Uterus (tissue), 4 donors: ENCODE results near the gene DCST1. TPM values are rescaled to one million over a fixed set of nuclear protein-coding genes. Genes with fewer than 3 reads are reported as not detected.

Experiments
- DNase-seq, 2 donors: peaks; one replicate each; pipeline ENCODE4 v3.0.0-alpha.2; 2019 to 2020
- H3K27ac ChIP-seq, 2 donors: fragments of 200-600 bp; sonication (generic); 1 replicate in 1 of 2; 2 replicates in 1 of 2; pipeline ENCODE4 v1.5.1; 2016 to 2018
- H3K27me3 ChIP-seq, 2 donors: fragments of 200-600 bp; sonication (generic); one replicate each; pipeline ENCODE4 v1.5.1; 2018 to 2019; ENCODE audit warnings: control low read depth in 1 of 2
- H3K36me3 ChIP-seq, 2 donors: fragments of 200-600 bp; sonication (generic); one replicate each; pipeline ENCODE4 v1.5.1; 2019; ENCODE audit warnings: control low read depth in 1 of 2
- H3K4me1 ChIP-seq, 2 donors: fragments of 200-600 bp; sonication (generic); one replicate each; pipeline ENCODE4 v1.5.1; 2018 to 2019; ENCODE audit warnings: control low read depth in 1 of 2
- H3K4me3 ChIP-seq, 2 donors: fragments of 200-600 bp; sonication (generic); 1 replicate in 1 of 2; 2 replicates in 1 of 2; pipeline ENCODE4 v1.5.1; 2018 to 2019; ENCODE audit warnings: mild to moderate bottlenecking in 1 of 2
- H3K9me3 ChIP-seq, 2 donors: fragments of 200-600 bp; sonication (generic); one replicate each; pipeline ENCODE4 v1.5.1; 2019; ENCODE audit warnings: control low read depth in 1 of 2
- CTCF ChIP-seq, 4 experiments: fragments of 200-600 bp in 2 of 4; fragments of 450-650 bp in 2 of 4; sonication (generic) in 2 of 4; IDR thresholded peaks; one replicate each; pipeline ENCODE4 v1.5.1; 2016 to 2019; ENCODE audit warnings: antibody characterized with exemption in 4 of 4, mild to moderate bottlenecking in 2 of 4, moderate library complexity in 1 of 4
- POLR2A ChIP-seq, 2 donors: fragments of 450-650 bp; IDR thresholded peaks; one replicate each; pipeline ENCODE4 v1.6.1; 2016; ENCODE audit warnings: antibody characterized with exemption in 2 of 2, mild to moderate bottlenecking in 1 of 2, moderate library complexity in 1 of 2
- intact Hi-C: fragments of 100-400 bp; cut with DNase I; formaldehyde crosslinking; loops from one replicate; pipeline ENCODE4 v1.15.1; 2023; ENCODE audit warnings: low total_unique reads
- total RNA-seq, 4 donors: library from RNA; depleted of rRNA in 3 of 4; stranded (reverse); fragments of >200 nt in 3 of 4; gene quantifications; one replicate each; pipeline versions ENCODE4 v1.1.0 to v1.2.4, GENCODE V29; 2014 to 2023
- donor health status: DM: yes; HTN: yes; CAD: no.

Gene DCST1
- total RNA-seq, 4 donors from 2014 or later, result 1.1 to 3.5 TPM; not detected in 2

GRCh38 chr1:155004352-155005075 lies 29.1 kb upstream of the DCST1 start:
- peaks cover 0 to 19% of the 10 kb centered on the region in 2 donors for H3K4me1 ChIP-seq
- peak overlapping the region; percentile 56 to 97 for H3K4me3 ChIP-seq
- peak overlapping the region; percentile 93 to 99 for H3K27ac ChIP-seq
- H3K27me3 ChIP-seq, result no peaks in the 10 kb centered on the region
- H3K9me3 ChIP-seq, result no peaks in the 10 kb centered on the region
- TF ChIP-seq POLR2A (IDR thresholded peaks at IDR 0.05) (no peak), CTCF (IDR thresholded peaks at IDR 0.05) (no peak)
- intact Hi-C loops, result no loop called here
- DNase-seq, result no peak
- no peaks in the 10 kb centered on the region for H3K36me3 ChIP-seq

GRCh38 chr1:155005076-155006011 lies 28.3 kb upstream of the DCST1 start:
- TF ChIP-seq CTCF (IDR thresholded peaks at IDR 0.05) (no peak), POLR2A (IDR thresholded peaks at IDR 0.05) (no peak)
- DNase-seq, result peak; percentile 45 to 61
- Histone ChIP-seq H3K27ac (peak overlapping the region; percentile 93 to 99), H3K36me3 (no peaks in the 10 kb centered on the region), H3K4me3 (no peak overlapping the region), H3K27me3 (no peaks in the 10 kb centered on the region), H3K4me1 (peaks cover 0 to 11% of the 10 kb centered on the region in 2 donors), H3K9me3 (no peaks in the 10 kb centered on the region)
- intact Hi-C loops, result no loop called here

GRCh38 chr1:155006601-155007101 lies 27.0 kb upstream of the DCST1 start:
- Histone ChIP-seq H3K27ac (peak overlapping the region; percentile 93 to 99), H3K4me1 (peaks cover 0 to 12% of the 10 kb centered on the region in 2 donors), H3K4me3 (no peak overlapping the region), H3K36me3 (no peaks in the 10 kb centered on the region), H3K9me3 (no peaks in the 10 kb centered on the region), H3K27me3 (no peaks in the 10 kb centered on the region)
- TF ChIP-seq POLR2A (IDR thresholded peaks at IDR 0.05) (no peak), CTCF (IDR thresholded peaks at IDR 0.05) (no peak)
- DNase-seq, result no peak
- intact Hi-C loops, result no loop called here

- Histone ChIP-seq H3K4me1 (peaks cover 0 to 19% of the 10 kb centered on the region in 2 donors), H3K9me3 (no peaks in the 10 kb centered on the region), H3K36me3 (no peaks in the 10 kb centered on the region), H3K27me3 (no peaks in the 10 kb centered on the region), H3K27ac (peak overlapping the region in 1 of 2 donors; percentile 21), H3K4me3 (no peak overlapping the region)
- DNase-seq, result no peak
- intact Hi-C loops, result no loop called here
- TF ChIP-seq POLR2A (IDR thresholded peaks at IDR 0.05) (no peak), CTCF (IDR thresholded peaks at IDR 0.05) (no peak)
Measured at GRCh38 chr1:155007251-155007828, 26.3 kb upstream of the DCST1 start.
